NB4 (cell line): Measurements from ENCODE around the gene DCHS1.

ENCODE experiments used
- DNase-seq: peaks from one replicate; pipeline ENCODE4 v3.0.0; 2010; ENCODE audit warnings: low read depth
- H3K4me3 ChIP-seq: one replicate; pipeline ENCODE4 v1.5.1; 2011; ENCODE audit warnings: mild to moderate bottlenecking, low read depth, low read length, moderate library complexity
- CTCF ChIP-seq: IDR thresholded peaks from one replicate; pipeline ENCODE4 v1.5.1; 2012; ENCODE audit warnings: low read depth, low read length
- MAX ChIP-seq: IDR thresholded peaks from 2 replicates; pipeline ENCODE4 v1.6.1; 2011; ENCODE audit warnings: low read depth, low read length
- MYC ChIP-seq: IDR thresholded peaks from 2 replicates; pipeline ENCODE4 v1.6.1; 2011; ENCODE audit warnings: low read depth, low read length
- POLR2A ChIP-seq: IDR thresholded peaks from 2 replicates; pipeline ENCODE4 v1.6.1; 2011; ENCODE audit warnings: mild to moderate bottlenecking; ENCODE audit not compliant: insufficient read length; ENCODE audit errors: extremely low read depth

The DCHS1 gene

GRCh38 chr11:6623391-6624363 lies 31.9 kb downstream of the DCHS1 start:
- H3K4me3 ChIP-seq = no peak overlapping the region
- TF ChIP-seq MAX (no peak), MYC (no peak), POLR2A (no peak), CTCF (no peak)
- no peak for DNase-seq

- no peak for TF ChIP-seq MYC
- TF ChIP-seq CTCF = no peak
- TF ChIP-seq MAX = no peak
- TF ChIP-seq POLR2A = no peak
- no peak overlapping the region for H3K4me3 ChIP-seq
- no peak for DNase-seq
These were observed 33.1 kb downstream of the DCHS1 start for GRCh38 chr11:6622261-6623171.

- no peak for DNase-seq
- no peak overlapping the region for H3K4me3 ChIP-seq
- TF ChIP-seq POLR2A = no peak
- TF ChIP-seq MYC = no peak
- TF ChIP-seq CTCF = no peak
- TF ChIP-seq MAX = no peak
These were observed 33.8 kb downstream of the DCHS1 start for GRCh38 chr11:6621711-6622211.

GRCh38 chr11:6620636-6621035 lies 35.0 kb downstream of the DCHS1 start:
- no peak overlapping the region for H3K4me3 ChIP-seq
- no peak for DNase-seq
- TF ChIP-seq MYC (no peak), MAX (no peak), POLR2A (no peak), CTCF (no peak)

GRCh38 chr11:6619004-6619745 lies 36.4 kb downstream of the DCHS1 start, which contains the start of gene TPP1:
TPP1 (minus strand) TSS chr11:6619422; CDS start chr11:6619400, 22 bp downstream.
- H3K4me3 ChIP-seq = peak within 1 kb of the TSS; percentile 99
- peak; percentile 59 for TF ChIP-seq POLR2A
- TF ChIP-seq MYC = peak; percentile 69
- TF ChIP-seq CTCF = no peak
- TF ChIP-seq MAX = peak; percentile 96
- peak; percentile 94 for DNase-seq
